HG03108 (cell line): ENCODE measurements around the gene CDSN.
"Not testable (repeated sequence)": the region's sequence is repeated elsewhere in the genome, so short reads cannot be mapped to it uniquely, and the experiment has no call there.

ENCODE experiments used
- ATAC-seq: cut with Tn5 transposase; IDR thresholded peaks from one replicate; pipeline ENCODE4 v1.9.1; 2021; ENCODE audit warnings: moderate library complexity; ENCODE audit not compliant: unreplicated experiment

CDSN gene

GRCh38 chr6:31087494-31088089, 32.7 kb downstream of the CDSN start:
- no peak for ATAC-seq

GRCh38 chr6:31086788-31087440, 33.3 kb downstream of the CDSN start:
- ATAC-seq = no peak

- no peak for ATAC-seq
Measured at GRCh38 chr6:31083742-31084354, 36.4 kb downstream of the CDSN start.

GRCh38 chr6:31081872-31082271, 38.4 kb downstream of the CDSN start:
- no peak for ATAC-seq

- no peak for ATAC-seq
Measured at GRCh38 chr6:31079656-31080261, 40.5 kb downstream of the CDSN start.

- ATAC-seq = no peak
Measured at GRCh38 chr6:31076611-31077010, 43.6 kb downstream of the CDSN start.

- no peak for ATAC-seq
Measured at GRCh38 chr6:31075528-31075927, 44.7 kb downstream of the CDSN start.

GRCh38 chr6:31074401-31074800, 45.8 kb downstream of the CDSN start:
- ATAC-seq = no peak

- no peak for ATAC-seq
Measured at GRCh38 chr6:31070711-31071197, 49.5 kb downstream of the CDSN start.

- no peak for ATAC-seq
Measured at GRCh38 chr6:31068669-31069340, 51.4 kb downstream of the CDSN start.

- not testable (repeated sequence) for ATAC-seq
Measured at GRCh38 chr6:31067891-31068668, 52.2 kb downstream of the CDSN start.

GRCh38 chr6:31067028-31067427, 53.2 kb downstream of the CDSN start:
- not testable (repeated sequence) for ATAC-seq

- ATAC-seq = no peak
Measured at GRCh38 chr6:31065556-31065955, 54.7 kb downstream of the CDSN start.
